ENCODE measurements around the gene TBCK. TPM values are rescaled to one million over a fixed set of nuclear protein-coding genes. Genes with fewer than 3 reads are reported as not detected.

The TBCK gene
- total RNA-seq, 1 experiment from 2014 or later: 28.6 TPM

DNA sequence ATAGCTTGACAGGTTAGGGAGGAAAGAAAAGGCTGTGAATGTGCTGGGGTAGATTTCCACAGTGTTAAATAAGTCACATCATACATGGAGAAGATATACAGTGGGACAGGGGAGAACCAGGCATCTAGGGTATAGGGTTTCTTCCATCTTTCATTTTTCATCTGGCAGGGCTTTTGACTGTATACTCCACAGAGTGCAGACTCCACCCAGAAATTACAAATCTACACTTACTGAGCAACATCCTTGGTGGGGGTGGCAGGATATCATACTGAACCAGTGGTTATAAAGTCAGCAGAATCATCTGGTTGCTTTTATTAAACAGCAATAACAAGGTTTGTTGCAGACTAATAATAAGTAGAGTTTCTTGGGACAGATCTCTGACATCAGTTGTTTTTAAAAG is 266.5 kb downstream of the TBCK start:
- Mint-ChIP-seq H3K36me3 (no peaks in the 10 kb centered on the region), H3K27ac (no peak overlapping the region), H3K4me1 (peaks cover 4% of the 10 kb centered on the region; the same call in 1 of the 2 replicates), H3K27me3 (ENCODE audit: low read depth) (no peaks in the 10 kb centered on the region), H3K4me3 (no peak overlapping the region), H3K9me3 (no peaks in the 10 kb centered on the region)
- ATAC-seq (no peak), DNase-seq (ENCODE audit: low spot score) (no peak)
- ChIA-PET CTCF (no interaction called here), POLR2A (no interaction called here)
- TF ChIP-seq, protein P1, sequence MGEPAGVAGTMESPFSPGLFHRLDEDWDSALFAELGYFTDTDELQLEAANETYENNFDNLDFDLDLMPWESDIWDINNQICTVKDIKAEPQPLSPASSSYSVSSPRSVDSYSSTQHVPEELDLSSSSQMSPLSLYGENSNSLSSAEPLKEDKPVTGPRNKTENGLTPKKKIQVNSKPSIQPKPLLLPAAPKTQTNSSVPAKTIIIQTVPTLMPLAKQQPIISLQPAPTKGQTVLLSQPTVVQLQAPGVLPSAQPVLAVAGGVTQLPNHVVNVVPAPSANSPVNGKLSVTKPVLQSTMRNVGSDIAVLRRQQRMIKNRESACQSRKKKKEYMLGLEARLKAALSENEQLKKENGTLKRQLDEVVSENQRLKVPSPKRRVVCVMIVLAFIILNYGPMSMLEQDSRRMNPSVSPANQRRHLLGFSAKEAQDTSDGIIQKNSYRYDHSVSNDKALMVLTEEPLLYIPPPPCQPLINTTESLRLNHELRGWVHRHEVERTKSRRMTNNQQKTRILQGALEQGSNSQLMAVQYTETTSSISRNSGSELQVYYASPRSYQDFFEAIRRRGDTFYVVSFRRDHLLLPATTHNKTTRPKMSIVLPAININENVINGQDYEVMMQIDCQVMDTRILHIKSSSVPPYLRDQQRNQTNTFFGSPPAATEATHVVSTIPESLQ (CRISPR knock-in tag; IDR thresholded peaks at IDR 0.05): no peak
- TF ChIP-seq JAZF1 (CRISPR knock-in tag; IDR thresholded peaks at IDR 0.05) (no peak), AFF4 (CRISPR knock-in tag; IDR thresholded peaks at IDR 0.05; ENCODE audit: borderline replicate concordance) (no peak)
- TF ChIP-seq, protein P2, sequence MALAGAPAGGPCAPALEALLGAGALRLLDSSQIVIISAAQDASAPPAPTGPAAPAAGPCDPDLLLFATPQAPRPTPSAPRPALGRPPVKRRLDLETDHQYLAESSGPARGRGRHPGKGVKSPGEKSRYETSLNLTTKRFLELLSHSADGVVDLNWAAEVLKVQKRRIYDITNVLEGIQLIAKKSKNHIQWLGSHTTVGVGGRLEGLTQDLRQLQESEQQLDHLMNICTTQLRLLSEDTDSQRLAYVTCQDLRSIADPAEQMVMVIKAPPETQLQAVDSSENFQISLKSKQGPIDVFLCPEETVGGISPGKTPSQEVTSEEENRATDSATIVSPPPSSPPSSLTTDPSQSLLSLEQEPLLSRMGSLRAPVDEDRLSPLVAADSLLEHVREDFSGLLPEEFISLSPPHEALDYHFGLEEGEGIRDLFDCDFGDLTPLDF (CRISPR knock-in tag; IDR thresholded peaks at IDR 0.05): no peak

GRCh38 chr4:106048250-106048971 is 267.6 kb downstream of the TBCK start:
- ATAC-seq (peak; percentile 36; the same call in 1 of the 2 replicates), DNase-seq (ENCODE audit: low spot score) (no peak)
- H3K27ac Mint-ChIP-seq: no peak overlapping the region
- no peaks in the 10 kb centered on the region for H3K36me3 Mint-ChIP-seq
- no peak overlapping the region for H3K4me3 Mint-ChIP-seq
- H3K9me3 Mint-ChIP-seq: no peaks in the 10 kb centered on the region
- H3K4me1 Mint-ChIP-seq: peaks cover 4% of the 10 kb centered on the region; the same call in 1 of the 2 replicates
- H3K27me3 Mint-ChIP-seq (ENCODE audit: low read depth): no peaks in the 10 kb centered on the region
- POLR2A ChIA-PET: interaction anchor here (0.6 kb wide), 1 partner anchor 73 kb away, joined by 3 read pairs; no protein-coding TSS in a partner anchor
- CTCF ChIA-PET: no interaction called here
- TF ChIP-seq ZNF671 (CRISPR knock-in tag; IDR thresholded peaks at IDR 0.05) (no peak), NR3C1 (CRISPR knock-in tag; conservative IDR thresholded peaks at IDR 0.05; ENCODE audit: low read depth) (no peak), JUN (CRISPR knock-in tag; IDR thresholded peaks at IDR 0.05) (no peak), EMX1 (CRISPR knock-in tag; IDR thresholded peaks at IDR 0.05) (no peak), FOXP1 (CRISPR knock-in tag; IDR thresholded peaks at IDR 0.05; ENCODE audit: borderline replicate concordance) (no peak), TCF7 (CRISPR knock-in tag; IDR thresholded peaks at IDR 0.05; ENCODE audit: low read depth) (no peak), FOXJ3 (CRISPR knock-in tag; IDR thresholded peaks at IDR 0.05; ENCODE audit: borderline replicate concordance) (no peak), ZNF281 (CRISPR knock-in tag; IDR thresholded peaks at IDR 0.05) (no peak), ZMAT4 (CRISPR knock-in tag; IDR thresholded peaks at IDR 0.05) (no peak)
- TF ChIP-seq, protein P3, sequence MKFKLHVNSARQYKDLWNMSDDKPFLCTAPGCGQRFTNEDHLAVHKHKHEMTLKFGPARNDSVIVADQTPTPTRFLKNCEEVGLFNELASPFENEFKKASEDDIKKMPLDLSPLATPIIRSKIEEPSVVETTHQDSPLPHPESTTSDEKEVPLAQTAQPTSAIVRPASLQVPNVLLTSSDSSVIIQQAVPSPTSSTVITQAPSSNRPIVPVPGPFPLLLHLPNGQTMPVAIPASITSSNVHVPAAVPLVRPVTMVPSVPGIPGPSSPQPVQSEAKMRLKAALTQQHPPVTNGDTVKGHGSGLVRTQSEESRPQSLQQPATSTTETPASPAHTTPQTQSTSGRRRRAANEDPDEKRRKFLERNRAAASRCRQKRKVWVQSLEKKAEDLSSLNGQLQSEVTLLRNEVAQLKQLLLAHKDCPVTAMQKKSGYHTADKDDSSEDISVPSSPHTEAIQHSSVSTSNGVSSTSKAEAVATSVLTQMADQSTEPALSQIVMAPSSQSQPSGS (CRISPR knock-in tag; IDR thresholded peaks at IDR 0.05; ENCODE audit: borderline replicate concordance, low read depth): no peak
- TF ChIP-seq, protein P4, sequence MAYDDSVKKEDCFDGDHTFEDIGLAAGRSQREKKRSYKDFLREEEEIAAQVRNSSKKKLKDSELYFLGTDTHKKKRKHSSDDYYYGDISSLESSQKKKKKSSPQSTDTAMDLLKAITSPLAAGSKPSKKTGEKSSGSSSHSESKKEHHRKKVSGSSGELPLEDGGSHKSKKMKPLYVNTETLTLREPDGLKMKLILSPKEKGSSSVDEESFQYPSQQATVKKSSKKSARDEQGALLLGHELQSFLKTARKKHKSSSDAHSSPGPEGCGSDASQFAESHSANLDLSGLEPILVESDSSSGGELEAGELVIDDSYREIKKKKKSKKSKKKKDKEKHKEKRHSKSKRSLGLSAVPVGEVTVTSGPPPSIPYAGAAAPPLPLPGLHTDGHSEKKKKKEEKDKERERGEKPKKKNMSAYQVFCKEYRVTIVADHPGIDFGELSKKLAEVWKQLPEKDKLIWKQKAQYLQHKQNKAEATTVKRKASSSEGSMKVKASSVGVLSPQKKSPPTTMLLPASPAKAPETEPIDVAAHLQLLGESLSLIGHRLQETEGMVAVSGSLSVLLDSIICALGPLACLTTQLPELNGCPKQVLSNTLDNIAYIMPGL (CRISPR knock-in tag; IDR thresholded peaks at IDR 0.05): no peak
- TF ChIP-seq, protein P5, sequence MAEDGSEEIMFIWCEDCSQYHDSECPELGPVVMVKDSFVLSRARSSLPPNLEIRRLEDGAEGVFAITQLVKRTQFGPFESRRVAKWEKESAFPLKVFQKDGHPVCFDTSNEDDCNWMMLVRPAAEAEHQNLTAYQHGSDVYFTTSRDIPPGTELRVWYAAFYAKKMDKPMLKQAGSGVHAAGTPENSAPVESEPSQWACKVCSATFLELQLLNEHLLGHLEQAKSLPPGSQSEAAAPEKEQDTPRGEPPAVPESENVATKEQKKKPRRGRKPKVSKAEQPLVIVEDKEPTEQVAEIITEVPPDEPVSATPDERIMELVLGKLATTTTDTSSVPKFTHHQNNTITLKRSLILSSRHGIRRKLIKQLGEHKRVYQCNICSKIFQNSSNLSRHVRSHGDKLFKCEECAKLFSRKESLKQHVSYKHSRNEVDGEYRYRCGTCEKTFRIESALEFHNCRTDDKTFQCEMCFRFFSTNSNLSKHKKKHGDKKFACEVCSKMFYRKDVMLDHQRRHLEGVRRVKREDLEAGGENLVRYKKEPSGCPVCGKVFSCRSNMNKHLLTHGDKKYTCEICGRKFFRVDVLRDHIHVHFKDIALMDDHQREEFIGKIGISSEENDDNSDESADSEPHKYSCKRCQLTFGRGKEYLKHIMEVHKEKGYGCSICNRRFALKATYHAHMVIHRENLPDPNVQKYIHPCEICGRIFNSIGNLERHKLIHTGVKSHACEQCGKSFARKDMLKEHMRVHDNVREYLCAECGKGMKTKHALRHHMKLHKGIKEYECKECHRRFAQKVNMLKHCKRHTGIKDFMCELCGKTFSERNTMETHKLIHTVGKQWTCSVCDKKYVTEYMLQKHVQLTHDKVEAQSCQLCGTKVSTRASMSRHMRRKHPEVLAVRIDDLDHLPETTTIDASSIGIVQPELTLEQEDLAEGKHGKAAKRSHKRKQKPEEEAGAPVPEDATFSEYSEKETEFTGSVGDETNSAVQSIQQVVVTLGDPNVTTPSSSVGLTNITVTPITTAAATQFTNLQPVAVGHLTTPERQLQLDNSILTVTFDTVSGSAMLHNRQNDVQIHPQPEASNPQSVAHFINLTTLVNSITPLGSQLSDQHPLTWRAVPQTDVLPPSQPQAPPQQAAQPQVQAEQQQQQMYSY (CRISPR knock-in tag; IDR thresholded peaks at IDR 0.05): no peak

Measured in WTC11 (cell line).